Fibroblast of lung (primary cell): ENCODE results near the gene TM4SF1. TPM values are rescaled to one million over a fixed set of nuclear protein-coding genes. Genes with fewer than 3 reads are reported as not detected.

ENCODE experiments used
- DNase-seq, 2 donors: peaks; one replicate each; pipeline versions ENCODE4 v3.0.0 to v3.0.0-alpha.2; 2010; ENCODE audit warnings: low read depth in 2 of 2
- H2AFZ ChIP-seq: 2 replicates; pipeline ENCODE4 v1.5.1; 2012; ENCODE audit warnings: low read length, control low read depth, inconsistent platforms
- H3K27ac ChIP-seq: 2 replicates; pipeline ENCODE4 v1.5.1; 2011; ENCODE audit warnings: low read length, control low read depth; ENCODE audit not compliant: insufficient read depth
- H3K27me3 ChIP-seq: 2 replicates; pipeline ENCODE4 v1.5.1; 2011; ENCODE audit warnings: mild to moderate bottlenecking, low read length; ENCODE audit not compliant: control insufficient read depth, insufficient read depth
- H3K36me3 ChIP-seq: 2 replicates; pipeline ENCODE4 v1.5.1; 2011; ENCODE audit warnings: low read length; ENCODE audit not compliant: control insufficient read depth, insufficient read depth
- H3K4me1 ChIP-seq: 2 replicates; pipeline ENCODE4 v1.5.1; 2011; ENCODE audit warnings: low read length; ENCODE audit not compliant: control insufficient read depth, insufficient read depth; ENCODE audit errors: extremely low read depth
- H3K4me2 ChIP-seq: 2 replicates; pipeline ENCODE4 v1.5.1; 2011; ENCODE audit warnings: low read length, control low read depth; ENCODE audit not compliant: insufficient read depth; ENCODE audit errors: extremely low read depth
- H3K4me3 ChIP-seq, 4 experiments: fragments of 200-600 bp in 1 of 4; sonication (generic) in 1 of 4; replicated peaks in 1 of 4; 2 replicates each; pipeline ENCODE4 v1.5.1; 2011 to 2016; ENCODE audit warnings: low read length in 4 of 4, low read depth in 3 of 4, mild to moderate bottlenecking in 3 of 4, control low read depth in 2 of 4, inconsistent platforms in 1 of 4, mixed read lengths in 1 of 4; ENCODE audit not compliant: insufficient read depth in 1 of 4; ENCODE audit errors: control extremely low read depth in 1 of 4
- H3K79me2 ChIP-seq: 2 replicates; pipeline ENCODE4 v1.5.1; 2012; ENCODE audit warnings: mild to moderate bottlenecking, low read length, inconsistent platforms; ENCODE audit not compliant: control insufficient read depth, insufficient read depth
- H3K9ac ChIP-seq: 2 replicates; pipeline ENCODE4 v1.5.1; 2011; ENCODE audit warnings: mild to moderate bottlenecking, low read length, control low read depth; ENCODE audit not compliant: insufficient read depth
- H3K9me3 ChIP-seq: 2 replicates; pipeline ENCODE4 v1.5.1; 2012; ENCODE audit warnings: low read depth, low read length; ENCODE audit not compliant: control insufficient read depth, insufficient read depth
- H4K20me1 ChIP-seq: 2 replicates; pipeline ENCODE4 v1.5.1; 2011; ENCODE audit warnings: low read length; ENCODE audit not compliant: control insufficient read depth, insufficient read depth; ENCODE audit errors: extremely low read depth
- EZH2 ChIP-seq: IDR thresholded peaks from 2 replicates; pipeline ENCODE4 v1.5.1; 2012; ENCODE audit warnings: low read length, control low read depth, mild to moderate bottlenecking; ENCODE audit errors: missing control alignments
- polyA plus RNA-seq, 2 donors: library from polyadenylated mRNA; depleted of rRNA in 1 of 2; stranded (reverse) in 1 of 2; unstranded in 1 of 2; fragments of >200 nt; gene quantifications; 2 replicates each; pipeline ENCODE4 v1.2.1, GENCODE V29; 2011 to 2012; ENCODE audit warnings: missing spikeins in 1 of 2
- total RNA-seq: library from RNA; depleted of rRNA; stranded (reverse); fragments of >200 nt; gene quantifications from 2 replicates; pipeline ENCODE4 v1.2.1, GENCODE V29; 2014
- TF ChIP-seq, protein P1 (sequence below), 2 donors: IDR thresholded peaks in 1 of 2; conservative IDR thresholded peaks in 1 of 2; 1 replicate in 1 of 2; 2 replicates in 1 of 2; pipeline ENCODE4 v1.5.1; 2011 to 2012; ENCODE audit warnings: low read length in 2 of 2, control low read depth in 1 of 2, inconsistent platforms in 1 of 2, low read depth in 1 of 2, mild to moderate bottlenecking in 1 of 2

Gene TM4SF1
- total and polyA plus RNA-seq, 2 donors (not counting 1 experiment from before 2014, with no cell fraction given) = 353 to 423 TPM

GRCh38 chr3:149362366-149362765 lies 15.1 kb downstream of the TM4SF1 start:
- H3K79me2 ChIP-seq = no peaks in the 10 kb centered on the region
- DNase-seq = no peak
- H3K4me3 ChIP-seq = no peak overlapping the region
- TF ChIP-seq EZH2 = no peak
- TF ChIP-seq, protein P1, sequence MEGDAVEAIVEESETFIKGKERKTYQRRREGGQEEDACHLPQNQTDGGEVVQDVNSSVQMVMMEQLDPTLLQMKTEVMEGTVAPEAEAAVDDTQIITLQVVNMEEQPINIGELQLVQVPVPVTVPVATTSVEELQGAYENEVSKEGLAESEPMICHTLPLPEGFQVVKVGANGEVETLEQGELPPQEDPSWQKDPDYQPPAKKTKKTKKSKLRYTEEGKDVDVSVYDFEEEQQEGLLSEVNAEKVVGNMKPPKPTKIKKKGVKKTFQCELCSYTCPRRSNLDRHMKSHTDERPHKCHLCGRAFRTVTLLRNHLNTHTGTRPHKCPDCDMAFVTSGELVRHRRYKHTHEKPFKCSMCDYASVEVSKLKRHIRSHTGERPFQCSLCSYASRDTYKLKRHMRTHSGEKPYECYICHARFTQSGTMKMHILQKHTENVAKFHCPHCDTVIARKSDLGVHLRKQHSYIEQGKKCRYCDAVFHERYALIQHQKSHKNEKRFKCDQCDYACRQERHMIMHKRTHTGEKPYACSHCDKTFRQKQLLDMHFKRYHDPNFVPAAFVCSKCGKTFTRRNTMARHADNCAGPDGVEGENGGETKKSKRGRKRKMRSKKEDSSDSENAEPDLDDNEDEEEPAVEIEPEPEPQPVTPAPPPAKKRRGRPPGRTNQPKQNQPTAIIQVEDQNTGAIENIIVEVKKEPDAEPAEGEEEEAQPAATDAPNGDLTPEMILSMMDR (conservative IDR thresholded peaks at IDR 0.05 in 1 of 2, IDR thresholded peaks at IDR 0.05 in 1 of 2; ENCODE audit: low read depth in 1 of 2, low read length in 2 of 2) = no peak
- no peaks in the 10 kb centered on the region for H4K20me1 ChIP-seq
- H3K4me2 ChIP-seq = no peak overlapping the region
- H3K9ac ChIP-seq = no peak overlapping the region
- no peaks in the 10 kb centered on the region for H3K27me3 ChIP-seq
- no peaks in the 10 kb centered on the region for H3K36me3 ChIP-seq
- peaks cover 2% of the 10 kb centered on the region for H3K4me1 ChIP-seq
- H3K9me3 ChIP-seq = no peaks in the 10 kb centered on the region
- H2AFZ ChIP-seq = peak overlapping the region; percentile 43
- H3K27ac ChIP-seq = no peak overlapping the region

DNA sequence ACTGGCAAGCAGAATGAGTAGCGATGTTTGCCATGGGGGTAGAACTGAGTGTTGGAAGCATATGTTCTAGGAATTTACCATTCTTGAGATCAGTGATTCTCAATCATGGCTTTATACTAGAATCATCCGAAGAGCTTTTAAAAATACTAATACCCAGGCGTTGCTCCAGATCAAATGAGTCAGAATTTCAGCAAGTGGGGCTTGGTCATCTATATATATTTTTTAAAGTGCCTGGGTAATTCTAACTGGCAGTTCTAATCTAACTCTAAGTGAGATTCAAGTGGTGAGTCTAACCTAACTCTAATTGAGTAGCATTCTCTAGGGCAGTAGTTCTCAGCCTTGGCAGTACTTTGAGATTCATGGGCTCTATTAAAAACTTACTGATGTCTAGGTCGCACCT lies 20.8 kb downstream of the TM4SF1 start:
- Histone ChIP-seq H3K79me2 (no peaks in the 10 kb centered on the region), H3K27ac (no peak overlapping the region), H3K4me1 (no peaks in the 10 kb centered on the region), H3K4me3 (no peak overlapping the region), H4K20me1 (no peaks in the 10 kb centered on the region), H3K9me3 (no peaks in the 10 kb centered on the region), H3K36me3 (no peaks in the 10 kb centered on the region), H3K27me3 (no peaks in the 10 kb centered on the region), H2AFZ (no peak overlapping the region), H3K9ac (no peak overlapping the region), H3K4me2 (no peak overlapping the region)
- TF ChIP-seq, protein P1 (conservative IDR thresholded peaks at IDR 0.05 in 1 of 2, IDR thresholded peaks at IDR 0.05 in 1 of 2; ENCODE audit: low read depth in 1 of 2, low read length in 2 of 2) = no peak
- no peak for TF ChIP-seq EZH2
- DNase-seq = peak; percentile 26 to 58

GRCh38 chr3:149356044-149356592 lies 21.3 kb downstream of the TM4SF1 start:
- TF ChIP-seq EZH2 = no peak
- TF ChIP-seq, protein P1 (conservative IDR thresholded peaks at IDR 0.05 in 1 of 2, IDR thresholded peaks at IDR 0.05 in 1 of 2; ENCODE audit: low read depth in 1 of 2, low read length in 2 of 2) = no peak
- no peak overlapping the region for H2AFZ ChIP-seq
- peak in 1 of 2 donors; percentile 56 for DNase-seq

More at GRCh38 chr3:149356044-149356592, 21.3 kb downstream of the TM4SF1 start:
- no peaks in the 10 kb centered on the region for H3K27me3 ChIP-seq
- no peak overlapping the region for H3K4me3 ChIP-seq
- H4K20me1 ChIP-seq = no peaks in the 10 kb centered on the region
- H3K4me2 ChIP-seq = no peak overlapping the region
- no peaks in the 10 kb centered on the region for H3K4me1 ChIP-seq
- H3K27ac ChIP-seq = no peak overlapping the region
- no peaks in the 10 kb centered on the region for H3K9me3 ChIP-seq
- no peak overlapping the region for H3K9ac ChIP-seq
- H3K36me3 ChIP-seq = no peaks in the 10 kb centered on the region
- no peaks in the 10 kb centered on the region for H3K79me2 ChIP-seq
